Hepatocyte (in vitro differentiated cells): Measurements from ENCODE around the gene WHRN. TPM values are rescaled to one million over a fixed set of nuclear protein-coding genes. Genes with fewer than 3 reads are reported as not detected.

Experiments used
- DNase-seq: peaks from one replicate; pipeline ENCODE4 v3.0.0-alpha.2; 2016; ENCODE audit warnings: low spot score
- H2AFZ ChIP-seq: fragments of 200-600 bp; sonication (generic); 2 replicates; pipeline ENCODE4 v1.6.0; 2016; ENCODE audit warnings: antibody characterized with exemption, mild to moderate bottlenecking
- H3K27ac ChIP-seq: fragments of 200-600 bp; sonication (generic); 2 replicates; pipeline ENCODE4 v1.5.1; 2016; ENCODE audit warnings: mild to moderate bottlenecking
- H3K27me3 ChIP-seq: fragments of 200-600 bp; sonication (generic); 2 replicates; pipeline ENCODE4 v1.6.1; 2016
- H3K36me3 ChIP-seq: fragments of 200-600 bp; sonication (generic); replicated peaks from 2 replicates; pipeline ENCODE4 v1.5.1; 2016; ENCODE audit warnings: low read depth; ENCODE audit not compliant: insufficient read depth
- H3K4me1 ChIP-seq: fragments of 200-600 bp; sonication (generic); 2 replicates; pipeline ENCODE4 v1.5.1; 2016; ENCODE audit warnings: mild to moderate bottlenecking, moderate library complexity; ENCODE audit not compliant: insufficient read depth
- H3K4me2 ChIP-seq: fragments of 200-600 bp; sonication (generic); 2 replicates; pipeline ENCODE4 v1.6.0; 2016
- H3K4me3 ChIP-seq: fragments of 200-600 bp; sonication (generic); 2 replicates; pipeline ENCODE4 v1.5.1; 2016; ENCODE audit warnings: mild to moderate bottlenecking
- H3K79me2 ChIP-seq: fragments of 200-600 bp; sonication (generic); 2 replicates; pipeline ENCODE4 v1.6.0; 2017; ENCODE audit warnings: mild to moderate bottlenecking
- H3K9me2 ChIP-seq: fragments of 200-600 bp; sonication (generic); replicated peaks from 2 replicates; pipeline ENCODE4 v1.6.0; 2017; ENCODE audit warnings: mild to moderate bottlenecking; ENCODE audit not compliant: insufficient read depth
- H3K9me3 ChIP-seq: fragments of 200-600 bp; sonication (generic); 2 replicates; pipeline ENCODE4 v1.5.1; 2016; ENCODE audit warnings: low read depth, mild to moderate bottlenecking
- H4K20me1 ChIP-seq: fragments of 200-600 bp; sonication (generic); 2 replicates; pipeline ENCODE4 v1.6.0; 2016; ENCODE audit warnings: mild to moderate bottlenecking; ENCODE audit not compliant: insufficient read depth, poor library complexity, severe bottlenecking
- EZH2 ChIP-seq: fragments of 200-600 bp; sonication (generic); IDR thresholded peaks from 2 replicates; pipeline ENCODE4 v1.6.1; 2016; ENCODE audit warnings: antibody characterized with exemption, mild to moderate bottlenecking, borderline replicate concordance
- EZH2phosphoT487 ChIP-seq: fragments of 200-600 bp; sonication (generic); IDR thresholded peaks from one replicate; pipeline ENCODE4 v1.6.1; 2018; ENCODE audit warnings: antibody characterized with exemption, mild to moderate bottlenecking, low read depth, moderate library complexity; ENCODE audit not compliant: unreplicated experiment, severe bottlenecking
- WGBS: methylation state at CpG from one replicate; pipeline ENCODE4 v1.1.6; 2016; ENCODE audit warnings: low lambda C conversion rate; ENCODE audit errors: missing lambda C conversion rate; 5-methylcytosine and 5-hydroxymethylcytosine counted together
- polyA plus RNA-seq: library from polyadenylated mRNA; unstranded; fragments of >200 nt; fragmentation: Nextera tagmentation; extraction: Ambion mirVana; gene quantifications from 2 replicates; pipeline ENCODE4 v1.2.1, GENCODE V29; 2016
- total RNA-seq: library from RNA; depleted of rRNA; stranded (reverse); fragments of >200 nt; gene quantifications from 2 replicates; pipeline ENCODE4 v1.2.3, GENCODE V29; 2014
- TF ChIP-seq, protein P1 (sequence below): fragments of 200-600 bp; sonication (generic); IDR thresholded peaks from 2 replicates; pipeline ENCODE4 v1.5.1; 2016; ENCODE audit warnings: antibody characterized with exemption, mild to moderate bottlenecking; ENCODE audit not compliant: poor library complexity

WHRN gene
- total and polyA plus RNA-seq, 2 experiments from 2014 or later = 3.2 to 6.6 TPM

DNA sequence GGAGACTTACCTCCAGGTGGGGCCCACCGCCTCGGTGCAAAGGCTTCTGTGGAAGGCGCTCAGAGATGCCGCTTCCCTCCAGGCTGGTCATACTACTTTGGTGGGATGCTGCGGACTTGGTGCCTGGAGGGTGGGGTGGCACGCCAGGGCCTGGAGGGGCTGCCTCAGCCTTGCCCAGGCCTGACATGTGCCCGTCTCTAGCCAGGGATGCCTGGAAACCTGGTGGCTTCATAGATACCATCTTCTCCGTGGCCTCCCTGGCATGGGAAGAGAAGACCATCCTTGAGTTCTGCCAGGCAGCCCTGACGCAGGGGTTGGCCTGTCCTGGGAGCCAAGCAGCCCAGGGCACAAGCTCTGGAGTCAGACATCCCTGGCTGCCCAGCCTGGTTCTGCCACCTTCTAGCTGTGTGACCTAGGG is 147.4 kb downstream of the WHRN start:
- peaks cover 6% of the 10 kb centered on the region for H3K36me3 ChIP-seq

DNA sequence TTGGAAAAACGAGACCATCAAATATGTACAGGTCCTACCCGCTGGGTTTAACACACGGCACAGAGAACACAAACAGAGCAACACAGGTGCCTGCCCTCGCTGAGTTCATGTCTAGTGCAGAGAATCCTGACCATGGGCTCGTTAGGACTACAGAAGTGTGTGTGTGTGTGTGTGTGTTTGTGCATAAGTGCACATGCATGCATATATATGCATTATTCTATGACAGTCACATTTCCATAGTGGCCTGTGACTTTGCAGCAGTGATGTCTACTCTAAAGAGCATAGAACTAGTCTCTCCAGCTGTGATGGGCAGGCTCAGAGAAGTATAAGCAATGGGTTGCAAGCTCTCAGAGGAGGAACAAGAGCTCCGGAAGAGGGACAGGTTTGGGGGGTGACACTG is 147.9 kb downstream of the WHRN start:
- WGBS = 97% methylated on average over 6 of the region's 6 CpGs
- Histone ChIP-seq H2AFZ (no peak overlapping the region), H3K9me3 (no peaks in the 10 kb centered on the region)

More for the DNA sequence above, 147.4 kb downstream of the WHRN start:
- no peak for DNase-seq
- H2AFZ ChIP-seq = no peak overlapping the region
- H3K27ac ChIP-seq = no peak overlapping the region
- H3K9me3 ChIP-seq = no peaks in the 10 kb centered on the region
- no peak overlapping the region for H3K4me2 ChIP-seq
- TF ChIP-seq EZH2 (no peak), EZH2phosphoT487 (no peak)
- TF ChIP-seq, protein P1, sequence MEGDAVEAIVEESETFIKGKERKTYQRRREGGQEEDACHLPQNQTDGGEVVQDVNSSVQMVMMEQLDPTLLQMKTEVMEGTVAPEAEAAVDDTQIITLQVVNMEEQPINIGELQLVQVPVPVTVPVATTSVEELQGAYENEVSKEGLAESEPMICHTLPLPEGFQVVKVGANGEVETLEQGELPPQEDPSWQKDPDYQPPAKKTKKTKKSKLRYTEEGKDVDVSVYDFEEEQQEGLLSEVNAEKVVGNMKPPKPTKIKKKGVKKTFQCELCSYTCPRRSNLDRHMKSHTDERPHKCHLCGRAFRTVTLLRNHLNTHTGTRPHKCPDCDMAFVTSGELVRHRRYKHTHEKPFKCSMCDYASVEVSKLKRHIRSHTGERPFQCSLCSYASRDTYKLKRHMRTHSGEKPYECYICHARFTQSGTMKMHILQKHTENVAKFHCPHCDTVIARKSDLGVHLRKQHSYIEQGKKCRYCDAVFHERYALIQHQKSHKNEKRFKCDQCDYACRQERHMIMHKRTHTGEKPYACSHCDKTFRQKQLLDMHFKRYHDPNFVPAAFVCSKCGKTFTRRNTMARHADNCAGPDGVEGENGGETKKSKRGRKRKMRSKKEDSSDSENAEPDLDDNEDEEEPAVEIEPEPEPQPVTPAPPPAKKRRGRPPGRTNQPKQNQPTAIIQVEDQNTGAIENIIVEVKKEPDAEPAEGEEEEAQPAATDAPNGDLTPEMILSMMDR = no peak
- no peaks in the 10 kb centered on the region for H3K79me2 ChIP-seq
- H3K27me3 ChIP-seq = no peaks in the 10 kb centered on the region
- H3K9me2 ChIP-seq = no peaks in the 10 kb centered on the region
- H3K4me3 ChIP-seq = no peak overlapping the region
- 98% methylated on average over 9 of the region's 9 CpGs for WGBS
- H4K20me1 ChIP-seq = no peaks in the 10 kb centered on the region
- no peaks in the 10 kb centered on the region for H3K4me1 ChIP-seq

DNA sequence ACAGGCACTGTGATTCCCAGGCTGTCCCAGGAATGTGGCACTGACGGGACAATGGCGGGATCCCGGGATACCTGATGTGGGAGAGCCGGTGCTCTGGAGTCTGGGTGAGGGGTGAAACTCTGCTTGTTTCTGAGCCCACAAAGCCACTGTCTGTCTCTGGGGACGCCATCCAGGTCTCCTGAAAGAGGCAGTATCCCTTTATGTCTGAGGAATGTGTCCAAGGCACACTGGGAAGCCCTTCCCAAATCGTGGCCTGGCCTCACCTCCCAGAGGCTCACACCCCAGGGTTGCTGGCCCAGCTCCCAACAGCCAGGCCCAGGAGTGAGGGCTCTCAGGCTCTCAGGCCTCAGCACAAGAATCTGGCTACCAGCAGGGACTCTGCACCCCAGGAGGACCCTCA is 148.5 kb downstream of the WHRN start:
- 93% methylated on average over 6 of the region's 6 CpGs for WGBS
- Histone ChIP-seq H3K4me1 (no peaks in the 10 kb centered on the region), H3K4me3 (no peak overlapping the region), H3K27ac (no peak overlapping the region), H3K36me3 (peaks cover 4% of the 10 kb centered on the region), H2AFZ (no peak overlapping the region), H3K79me2 (no peaks in the 10 kb centered on the region), H3K9me3 (no peaks in the 10 kb centered on the region), H3K27me3 (no peaks in the 10 kb centered on the region), H3K4me2 (no peak overlapping the region), H4K20me1 (no peaks in the 10 kb centered on the region), H3K9me2 (no peaks in the 10 kb centered on the region)
- no peak for TF ChIP-seq EZH2phosphoT487
- TF ChIP-seq, protein P1 = no peak
- TF ChIP-seq EZH2 = no peak
- DNase-seq = no peak

More for the DNA sequence above, 147.9 kb downstream of the WHRN start:
- H3K27me3 ChIP-seq = no peaks in the 10 kb centered on the region
- DNase-seq = no peak
- H3K36me3 ChIP-seq = peaks cover 4% of the 10 kb centered on the region
- TF ChIP-seq, protein P1 = no peak
- TF ChIP-seq EZH2 (no peak), EZH2phosphoT487 (no peak)
- no peaks in the 10 kb centered on the region for H3K79me2 ChIP-seq
- no peaks in the 10 kb centered on the region for H3K9me2 ChIP-seq
- H3K4me1 ChIP-seq = no peaks in the 10 kb centered on the region
- no peak overlapping the region for H3K4me2 ChIP-seq
- H4K20me1 ChIP-seq = no peaks in the 10 kb centered on the region
- no peak overlapping the region for H3K4me3 ChIP-seq
- H3K27ac ChIP-seq = no peak overlapping the region

DNA sequence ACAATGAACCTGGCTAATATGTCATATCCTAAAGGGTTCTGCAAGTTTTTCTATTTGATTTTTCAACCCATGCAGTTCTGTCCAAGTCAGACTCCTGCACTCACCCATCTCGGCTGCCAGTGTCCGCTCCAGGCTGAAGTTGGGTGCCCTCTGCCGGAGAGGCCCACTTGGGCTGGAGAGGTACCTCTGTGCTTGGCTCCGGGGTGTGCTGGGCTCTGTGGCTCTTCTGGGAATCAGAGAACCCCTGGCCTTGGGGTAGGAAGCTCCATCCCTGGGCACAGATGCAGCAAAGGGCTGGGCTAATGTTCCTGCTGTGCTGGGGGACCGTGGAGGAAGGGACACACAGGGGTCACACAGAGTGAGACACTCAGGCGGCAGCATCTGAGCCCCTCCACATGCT is 149.5 kb downstream of the WHRN start:
- Histone ChIP-seq H3K9me2 (no peaks in the 10 kb centered on the region), H3K4me2 (no peak overlapping the region), H3K36me3 (no peaks in the 10 kb centered on the region), H2AFZ (no peak overlapping the region), H3K4me1 (no peaks in the 10 kb centered on the region), H4K20me1 (no peaks in the 10 kb centered on the region), H3K27me3 (no peaks in the 10 kb centered on the region), H3K4me3 (no peak overlapping the region), H3K9me3 (no peaks in the 10 kb centered on the region), H3K79me2 (no peaks in the 10 kb centered on the region), H3K27ac (no peak overlapping the region)
- WGBS = 95% methylated on average over 6 of the region's 6 CpGs
- DNase-seq = no peak
- no peak for TF ChIP-seq EZH2
- TF ChIP-seq, protein P1 = no peak
- TF ChIP-seq EZH2phosphoT487 = no peak
